Activated CD4-positive, alpha-beta T cell treated with anti-CD3 and anti-CD28 coated beads, Interleukin-2, amount 50 U/mL, for 4 hours (primary cell): ENCODE results near the gene KPNA6.
A peak's percentile ranks its signal among the peaks of the same experiment; 100 is the strongest.

ENCODE experiments used
- DNase-seq, 2 experiments: peaks; one replicate each; pipeline ENCODE4 v3.0.0-alpha.2; 2020

Gene KPNA6

GRCh38 chr1:32194984-32195383 lies 87.1 kb downstream of the KPNA6 start:
- no peak for DNase-seq

DNA sequence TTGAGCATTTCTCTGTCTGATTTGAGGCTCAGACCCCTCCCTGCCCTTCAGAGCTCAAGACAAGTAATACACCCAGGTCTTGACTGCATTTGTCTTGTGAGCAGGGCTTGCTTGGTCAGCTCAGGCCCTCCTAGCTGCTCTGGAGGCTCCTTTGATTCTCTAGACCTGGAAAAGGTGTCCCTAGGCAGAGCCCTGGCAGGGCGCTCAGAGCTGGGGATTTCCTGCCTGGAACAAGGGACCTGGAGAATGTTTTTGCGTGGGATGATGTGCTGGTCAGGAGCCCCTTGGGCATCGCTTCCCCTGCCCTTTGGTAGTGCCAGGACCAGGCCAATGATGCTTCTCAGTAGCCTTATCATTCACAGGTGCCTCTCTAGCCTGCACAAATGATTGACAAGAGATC lies 87.7 kb downstream of the KPNA6 start:
- no peak for DNase-seq

DNA sequence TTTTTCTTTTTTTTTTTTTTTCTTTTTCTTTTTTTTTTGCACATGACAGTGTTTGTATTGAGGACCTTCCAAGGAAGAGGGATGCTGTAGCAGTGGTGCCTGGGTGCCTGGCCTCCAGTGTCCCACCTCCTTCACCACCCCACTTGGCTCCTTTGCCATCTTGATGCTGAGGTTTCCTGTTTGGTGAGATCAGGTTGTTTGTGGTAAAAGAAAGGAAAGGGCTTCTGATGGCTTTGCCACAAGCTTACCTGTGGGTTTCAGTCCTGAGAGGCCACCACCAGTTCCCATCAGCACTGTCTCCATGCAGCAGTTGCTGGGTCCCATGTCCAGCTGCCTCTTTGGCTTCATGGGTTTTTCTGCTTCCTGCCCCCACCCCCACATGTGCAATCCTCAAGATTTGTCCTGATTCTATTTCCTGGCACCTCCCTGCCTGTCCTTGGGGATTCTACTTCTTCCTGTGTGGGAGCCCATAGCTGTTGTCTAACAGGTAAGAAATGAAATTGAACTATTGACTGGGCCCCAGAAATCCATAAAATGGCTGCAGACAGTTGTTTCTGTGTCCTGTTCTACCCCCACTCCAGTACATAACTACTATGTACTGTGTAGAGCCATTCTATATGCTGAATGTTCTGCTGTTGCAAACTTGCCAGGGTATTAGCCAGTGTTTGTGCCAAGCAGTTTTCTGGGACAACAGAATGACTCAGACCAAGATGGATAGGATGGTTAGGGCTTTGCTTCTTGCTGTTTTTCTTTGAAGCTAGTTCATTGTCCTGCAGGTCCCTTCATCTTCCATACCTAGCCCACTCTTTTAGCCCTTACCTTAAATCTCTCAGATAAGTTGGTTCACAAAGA lies 88.3 kb downstream of the KPNA6 start:
- no peak for DNase-seq

DNA sequence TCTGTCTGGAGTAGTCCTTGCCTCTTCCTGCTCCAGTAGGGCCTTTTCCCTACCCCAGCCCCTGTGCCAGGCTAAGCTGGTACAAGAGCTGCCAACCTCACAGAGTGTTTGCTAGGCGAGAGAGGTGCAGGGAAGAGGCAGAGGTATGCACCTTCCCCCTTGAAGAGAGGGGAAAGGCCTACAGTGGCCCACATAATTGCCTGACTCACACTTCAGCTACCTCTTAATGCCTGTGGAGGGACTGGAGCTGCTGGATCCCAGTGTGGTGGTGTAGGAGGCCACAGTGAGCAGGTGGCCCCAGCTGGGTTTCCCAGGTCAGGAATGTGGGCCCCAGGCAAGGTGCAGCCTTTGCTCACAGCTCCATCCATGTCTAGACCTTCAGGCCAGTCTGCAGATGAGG lies 89.2 kb downstream of the KPNA6 start:
- DNase-seq, result no peak

- no peak for DNase-seq
These were observed 90.0 kb downstream of the KPNA6 start for GRCh38 chr1:32197837-32198236.

DNA sequence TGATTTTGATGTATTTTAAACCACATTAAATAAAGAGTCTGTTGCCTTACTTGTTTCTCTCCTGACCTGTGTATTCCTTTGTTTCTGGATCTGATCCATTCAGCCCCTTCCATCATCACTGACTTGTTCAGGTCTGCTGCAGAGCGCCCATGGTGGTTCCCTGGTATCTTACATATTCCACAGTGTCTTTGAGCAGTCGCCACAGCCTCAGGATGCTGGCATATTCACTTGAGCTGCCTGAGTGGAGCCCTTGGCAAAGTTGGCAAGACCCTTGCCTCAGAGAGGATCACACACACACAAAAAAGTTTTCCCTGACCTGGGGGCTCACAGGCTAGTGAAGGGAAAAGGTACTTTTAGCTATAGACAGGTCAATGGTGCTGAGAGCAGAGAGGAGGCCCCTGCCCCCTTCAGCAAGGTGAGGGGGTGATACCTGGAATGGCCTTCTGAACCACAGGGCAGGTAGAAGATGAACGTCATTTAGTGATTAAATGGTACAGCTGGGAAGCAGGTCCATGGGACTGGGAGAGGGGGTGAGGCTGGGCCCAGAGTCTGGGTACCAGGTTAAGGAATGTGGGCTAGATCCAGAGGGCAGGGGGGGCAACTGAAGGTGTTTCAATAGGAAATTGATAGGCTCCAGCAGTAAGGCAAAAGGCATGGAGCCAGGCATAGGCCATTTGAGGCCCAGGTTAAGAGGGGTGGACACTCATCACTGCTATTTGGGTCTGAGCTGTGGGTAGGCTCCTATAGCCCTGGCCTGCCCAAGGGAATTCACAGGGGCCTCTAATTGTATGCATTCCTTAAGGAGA lies 90.6 kb downstream of the KPNA6 start:
- DNase-seq, result no peak

- DNase-seq, result no peak
These were observed 91.3 kb downstream of the KPNA6 start for GRCh38 chr1:32199043-32199716.

DNA sequence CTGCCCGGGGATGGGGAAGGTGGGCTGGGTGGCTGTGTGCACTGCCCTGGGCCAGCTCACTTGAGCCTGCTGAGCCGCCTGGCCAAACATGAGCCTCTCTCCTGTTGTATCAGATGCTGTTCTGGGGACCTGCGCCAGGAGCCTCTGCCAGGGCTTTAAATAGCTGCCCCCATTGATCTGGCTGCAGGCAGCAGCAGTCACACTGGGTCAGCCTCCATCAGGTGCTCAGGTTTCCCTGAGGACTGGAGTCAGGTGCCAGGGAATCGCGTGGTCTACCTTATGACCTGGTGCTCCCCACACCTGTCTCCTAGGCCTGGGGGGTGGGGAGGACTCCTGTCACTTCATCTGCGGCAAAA lies 91.8 kb downstream of the KPNA6 start:
- no peak for DNase-seq

GRCh38 chr1:32200226-32201010 lies 92.6 kb downstream of the KPNA6 start, which contains the start of gene CCDC28B:
Gene CCDC28B (plus strand): TSS chr1:32200595. CDS start chr1:32201936, 1,341 bp downstream.
- peak; percentile 34 to 35 for DNase-seq

DNA sequence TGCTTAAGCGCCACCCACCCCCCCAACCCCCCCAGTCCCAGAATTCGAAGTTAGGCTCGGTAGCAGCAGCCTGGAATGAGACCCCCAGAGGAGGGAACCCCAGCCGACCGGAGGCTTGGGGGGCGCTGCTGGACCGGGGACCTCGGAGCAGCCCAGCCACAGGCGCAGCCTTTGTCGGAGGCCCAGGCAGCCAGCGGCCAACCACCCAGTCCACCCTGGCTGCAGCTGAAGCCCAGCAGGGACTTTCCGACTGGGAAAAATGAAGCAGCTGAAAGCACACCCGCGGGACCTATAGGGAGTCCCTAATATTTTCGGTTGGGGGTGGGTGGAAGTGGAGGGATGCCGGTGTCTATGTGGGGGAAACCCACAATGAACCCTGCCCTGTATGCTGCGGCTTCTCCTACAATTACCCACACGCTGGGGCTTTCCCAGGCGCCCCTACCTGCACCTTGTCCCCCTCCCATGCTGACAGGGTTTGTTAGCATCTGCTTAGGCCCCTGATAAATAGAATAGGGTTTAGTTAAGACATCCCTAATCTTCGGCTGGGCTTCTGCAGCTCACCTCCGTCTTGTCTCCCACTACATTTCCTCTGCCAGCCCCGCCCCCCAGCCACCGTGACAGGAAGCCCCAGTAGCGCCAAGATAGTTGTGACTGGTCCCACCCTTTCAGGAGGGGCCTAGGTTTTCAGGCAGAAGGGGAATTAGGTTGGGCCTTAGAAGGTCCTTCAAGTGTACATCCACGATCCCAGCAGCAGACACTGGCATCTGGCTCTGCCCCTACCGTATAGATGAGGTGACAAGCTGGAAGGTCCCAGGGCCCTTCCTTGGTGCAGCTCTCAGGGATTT lies 93.4 kb downstream of the KPNA6 start:
- peak; percentile 67 to 70 for DNase-seq

GRCh38 chr1:32204943-32205361 lies 97.1 kb downstream of the KPNA6 start:
- DNase-seq, result no peak

DNA sequence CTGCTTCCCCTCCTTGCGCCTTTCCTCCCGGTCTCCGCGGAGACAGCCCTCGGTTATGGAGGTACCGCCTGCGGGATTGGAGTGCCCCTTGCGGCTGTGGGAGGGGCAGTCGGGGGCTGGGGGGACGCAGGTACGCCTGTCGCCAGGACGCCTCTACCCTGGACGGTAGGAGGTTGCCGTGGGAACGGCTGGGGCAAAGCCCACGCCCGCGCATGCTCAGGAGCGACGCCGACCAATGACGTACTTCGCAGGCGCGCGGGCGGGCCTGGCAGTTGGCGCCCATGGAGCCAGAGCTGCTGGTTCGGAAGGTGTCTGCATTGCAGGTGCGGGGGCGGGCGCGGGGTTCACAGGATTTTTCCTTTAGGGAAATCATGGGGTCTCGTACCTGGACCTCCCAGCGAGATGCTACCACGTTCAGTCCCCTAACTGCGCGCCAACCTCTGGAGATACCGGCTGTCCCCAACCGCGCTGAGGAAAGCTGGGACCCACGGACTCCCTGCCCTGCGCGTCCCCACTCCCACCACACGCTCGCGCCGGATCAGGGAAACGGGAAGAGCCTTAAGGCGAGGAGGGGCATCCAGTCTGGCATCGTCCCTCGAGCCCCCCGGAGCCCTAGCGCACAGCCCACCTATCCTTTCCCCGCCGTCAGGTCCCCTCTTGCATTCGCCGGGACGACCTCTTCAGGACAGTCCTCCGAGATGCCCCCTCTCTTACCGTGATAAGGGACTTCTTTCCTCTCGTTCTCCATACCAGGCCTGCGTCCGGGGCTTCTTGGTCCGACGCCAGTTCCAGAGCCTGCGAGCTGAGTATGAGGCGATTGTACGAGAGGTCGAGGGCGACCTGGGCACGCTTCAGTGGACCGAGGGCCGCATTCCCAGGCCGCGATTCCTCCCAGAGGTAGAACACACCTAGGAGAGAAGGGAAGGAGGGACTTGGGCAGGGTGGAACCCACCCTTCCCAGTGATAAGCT lies 97.8 kb downstream of the KPNA6 start, which contains the start of gene IQCC:
IQCC (plus strand) TSS at position 271 of the 970 bp plus-strand sequence; CDS start at position 282, 11 bp downstream.
- peak; percentile 76 to 79 for DNase-seq

DNA sequence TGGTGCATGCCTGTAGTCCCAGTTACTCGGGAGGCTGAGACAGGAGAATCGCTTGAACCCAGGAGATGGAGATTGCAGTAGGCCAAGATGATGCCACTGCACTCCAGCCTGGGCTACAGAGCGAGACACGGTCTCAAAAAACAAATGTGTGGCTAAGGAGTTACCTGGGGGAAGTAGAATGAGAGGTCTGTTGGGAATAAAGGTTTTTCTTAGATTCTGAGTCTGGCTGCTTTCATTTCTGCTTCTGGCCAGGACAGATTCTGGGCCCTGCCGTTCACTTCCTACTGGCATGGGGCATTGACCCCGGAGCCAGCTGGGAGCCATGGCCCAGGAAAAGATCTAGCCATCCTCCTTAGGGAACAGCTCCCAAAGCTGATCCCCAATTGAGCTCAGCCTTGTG lies 100.6 kb downstream of the KPNA6 start:
- DNase-seq, result no peak

- no peak for DNase-seq
These were observed 101.1 kb downstream of the KPNA6 start, which contains the start of gene DCDC2B for GRCh38 chr1:32208891-32209328. Gene DCDC2B (plus strand): TSS chr1:32209089. CDS start chr1:32209094, 5 bp downstream.

GRCh38 chr1:32215629-32216480 lies 108.0 kb downstream of the KPNA6 start:
- DNase-seq, result peak; percentile 53

- DNase-seq, result no peak
These were observed 108.7 kb downstream of the KPNA6 start for GRCh38 chr1:32216566-32216965.

- DNase-seq, result no peak
These were observed 111.2 kb downstream of the KPNA6 start for GRCh38 chr1:32219022-32219421.

GRCh38 chr1:32220746-32221580 lies 113.1 kb downstream of the KPNA6 start:
- no peak for DNase-seq
